Thymus (tissue), 11 donors: ENCODE measurements around the gene GCSAM. TPM values are rescaled to one million over a fixed set of nuclear protein-coding genes. Genes with fewer than 3 reads are reported as not detected.
A peak's percentile ranks its signal among the peaks of the same experiment; 100 is the strongest.

ENCODE experiments used
- DNase-seq, 9 donors: peaks; one replicate each; pipeline ENCODE4 v3.0.0-alpha.2; 2013; ENCODE audit warnings: low spot score in 9 of 9, low read depth in 6 of 9, missing footprints in 1 of 9
- H3K27ac ChIP-seq, 2 donors: one replicate each; pipeline ENCODE4 v1.5.1; 2013; ENCODE audit warnings: control low read depth in 1 of 2, low read depth in 1 of 2, low read length in 1 of 2, mild to moderate bottlenecking in 1 of 2, moderate library complexity in 1 of 2
- H3K27me3 ChIP-seq, 2 donors: one replicate each; pipeline ENCODE4 v1.5.1; 2013; ENCODE audit warnings: low read length in 1 of 2; ENCODE audit not compliant: control insufficient read depth in 2 of 2, insufficient read depth in 1 of 2
- H3K36me3 ChIP-seq, 2 donors: one replicate each; pipeline ENCODE4 v1.5.1; 2013; ENCODE audit warnings: low read length in 1 of 2, mild to moderate bottlenecking in 1 of 2, moderate library complexity in 1 of 2; ENCODE audit not compliant: control insufficient read depth in 2 of 2, insufficient read depth in 2 of 2
- H3K4me1 ChIP-seq, 2 donors: one replicate each; pipeline ENCODE4 v1.5.1; 2013; ENCODE audit warnings: low read length in 2 of 2; ENCODE audit not compliant: control insufficient read depth in 2 of 2, insufficient read depth in 2 of 2
- H3K4me3 ChIP-seq, 2 donors: one replicate each; pipeline ENCODE4 v1.5.1; 2013; ENCODE audit warnings: low read length in 2 of 2, control low read depth in 1 of 2, mild to moderate bottlenecking in 1 of 2
- H3K9me3 ChIP-seq, 2 donors: one replicate each; pipeline ENCODE4 v1.5.1; 2013; ENCODE audit warnings: low read length in 1 of 2, mild to moderate bottlenecking in 1 of 2; ENCODE audit not compliant: control insufficient read depth in 2 of 2, insufficient read depth in 1 of 2
- WGBS: extraction: QIAGEN DNeasy Blood & Tissue Kit; methylation state at CpG from one replicate; pipeline ENCODE4 v1.1.7; 2013; 5-methylcytosine and 5-hydroxymethylcytosine counted together
- polyA plus RNA-seq: library from polyadenylated mRNA; stranded (reverse); fragments of 200-250 nt; gene quantifications from one replicate; pipeline ENCODE4 v1.2.3, GENCODE V29; 2013
- total RNA-seq: library from RNA; stranded (reverse); fragments of 120-200 nt; gene quantifications from one replicate; pipeline ENCODE4 v1.2.4, GENCODE V29; 2013
- donor health status: healthy.

GCSAM gene
- total and polyA plus RNA-seq, 2 donors, result 18.0 to 40.1 TPM

GRCh38 chr3:112143251-112143650 lies 10.2 kb upstream of the GCSAM start:
- 97% methylated on average over 1 of the region's 1 CpG for WGBS
- Histone ChIP-seq H3K36me3 (no peaks in the 10 kb centered on the region), H3K27ac (no peak overlapping the region), H3K9me3 (no peaks in the 10 kb centered on the region), H3K27me3 (no peaks in the 10 kb centered on the region), H3K4me3 (no peak overlapping the region), H3K4me1 (no peaks in the 10 kb centered on the region)
- DNase-seq, result no peak

DNA sequence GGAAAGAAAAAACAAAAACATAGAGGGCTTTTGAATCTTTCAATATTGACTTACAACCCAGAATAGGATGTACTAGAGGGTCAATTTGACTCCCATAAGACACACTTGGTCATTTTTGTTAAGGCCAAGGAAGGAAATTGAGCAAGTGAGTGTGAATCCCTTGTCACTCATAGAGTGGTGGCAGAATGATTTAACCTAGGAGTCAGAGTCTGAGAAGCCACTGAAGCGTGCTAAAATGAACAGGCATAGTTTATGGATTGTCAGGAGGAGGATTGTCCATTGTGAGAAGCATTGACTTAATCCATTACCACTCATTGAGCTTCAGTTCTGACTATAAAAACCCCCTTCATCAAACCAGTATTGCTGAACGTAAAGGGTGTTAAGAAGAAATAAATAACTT lies 8.2 kb upstream of the GCSAM start:
- 95% methylated on average over 2 of the region's 2 CpGs for WGBS
- H3K27me3 ChIP-seq, result no peaks in the 10 kb centered on the region
- peaks cover 5 to 6% of the 10 kb centered on the region in 2 donors for H3K4me1 ChIP-seq
- H3K27ac ChIP-seq, result no peak overlapping the region
- DNase-seq, result no peak
- H3K4me3 ChIP-seq, result no peak overlapping the region
- no peaks in the 10 kb centered on the region for H3K9me3 ChIP-seq
- no peaks in the 10 kb centered on the region for H3K36me3 ChIP-seq

- no peak overlapping the region for H3K27ac ChIP-seq
- WGBS, result 98% methylated on average over 1 of the region's 1 CpG
Observed at GRCh38 chr3:112140584-112140983, 7.5 kb upstream of the GCSAM start.

DNA sequence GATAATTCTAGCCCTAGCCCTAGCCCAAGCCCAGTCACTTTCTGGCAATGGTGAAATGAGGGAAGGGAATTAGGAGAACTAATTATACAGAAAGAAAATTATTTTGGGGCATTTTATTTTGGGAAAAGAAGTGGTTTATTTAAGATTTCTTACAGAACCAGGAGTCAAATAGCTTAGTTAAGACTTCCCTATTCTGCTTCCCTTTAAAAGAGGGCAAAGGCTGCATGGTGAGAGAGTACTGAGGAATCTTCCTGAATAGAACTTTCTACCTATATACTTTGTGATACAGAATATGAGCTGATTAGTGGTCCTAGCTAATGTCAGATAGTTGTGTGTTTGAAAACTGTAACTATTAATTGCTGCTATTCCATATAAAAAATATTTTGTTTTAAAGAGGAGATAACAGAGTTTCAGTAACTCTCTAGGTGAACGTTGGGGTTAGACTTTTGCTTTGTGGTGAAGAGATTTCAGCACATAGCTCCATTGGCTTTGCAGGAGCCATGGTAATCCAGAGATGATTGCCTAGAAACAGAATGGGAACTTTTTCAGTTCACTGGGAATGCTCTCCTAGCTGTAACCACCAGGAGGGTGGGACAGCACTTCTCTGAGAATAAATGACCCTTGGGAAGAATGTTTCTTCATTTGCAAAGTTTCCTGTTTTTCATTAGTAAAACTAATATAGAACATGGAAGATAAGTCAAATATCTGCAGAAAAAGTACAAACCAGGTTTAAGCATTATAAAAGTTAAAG lies 5.3 kb upstream of the GCSAM start:
- Histone ChIP-seq H3K4me1 (peaks cover 24 to 25% of the 10 kb centered on the region in 2 donors), H3K4me3 (no peak overlapping the region), H3K36me3 (no peaks in the 10 kb centered on the region), H3K27ac (no peak overlapping the region), H3K27me3 (no peaks in the 10 kb centered on the region), H3K9me3 (no peaks in the 10 kb centered on the region)
- no peak for DNase-seq
- 79% methylated on average over 1 of the region's 1 CpG for WGBS

More at GRCh38 chr3:112140584-112140983, 7.5 kb upstream of the GCSAM start:
- no peak overlapping the region for H3K4me3 ChIP-seq
- H3K36me3 ChIP-seq, result no peaks in the 10 kb centered on the region
- no peaks in the 10 kb centered on the region for H3K9me3 ChIP-seq
- no peak for DNase-seq
- H3K4me1 ChIP-seq, result peaks cover 5 to 7% of the 10 kb centered on the region in 2 donors
- no peaks in the 10 kb centered on the region for H3K27me3 ChIP-seq

- Histone ChIP-seq H3K4me3 (no peak overlapping the region), H3K36me3 (no peaks in the 10 kb centered on the region), H3K9me3 (no peaks in the 10 kb centered on the region), H3K4me1 (peaks cover 30 to 31% of the 10 kb centered on the region in 2 donors), H3K27ac (no peak overlapping the region), H3K27me3 (no peaks in the 10 kb centered on the region)
- DNase-seq, result no peak
- WGBS, result 72% methylated on average over 4 of the region's 4 CpGs
Observed at GRCh38 chr3:112137781-112138180, 4.7 kb upstream of the GCSAM start.

GRCh38 chr3:112136959-112137693 lies 4.1 kb upstream of the GCSAM start:
- Histone ChIP-seq H3K27me3 (no peaks in the 10 kb centered on the region), H3K27ac (peak overlapping the region in 1 of 2 donors; percentile 12), H3K36me3 (no peaks in the 10 kb centered on the region), H3K4me1 (peaks cover 32 to 36% of the 10 kb centered on the region in 2 donors), H3K9me3 (no peaks in the 10 kb centered on the region), H3K4me3 (no peak overlapping the region)
- peak in 3 of 9 donors; percentile 45 to 83 (median 65) for DNase-seq
- 48% methylated on average over 5 of the region's 5 CpGs for WGBS

DNA sequence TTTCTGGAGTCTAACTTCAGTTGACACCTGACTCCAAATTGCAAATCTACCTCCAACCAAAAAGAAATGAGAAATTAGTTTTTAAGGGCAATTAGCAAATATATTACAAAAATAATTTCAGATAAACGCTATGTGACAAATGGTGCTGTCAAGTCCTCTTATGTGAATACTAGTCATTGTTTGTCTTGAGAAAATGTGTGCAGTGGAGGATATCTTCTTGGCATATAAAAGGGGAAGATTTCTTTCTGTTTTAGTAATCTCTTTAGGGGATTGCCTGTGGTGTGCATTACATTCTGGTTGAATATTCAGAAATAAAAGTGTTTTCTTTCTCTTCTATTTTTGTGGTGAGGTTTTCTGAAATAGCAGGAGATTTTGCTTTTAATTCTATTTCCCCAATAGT lies 3.0 kb upstream of the GCSAM start:
- Histone ChIP-seq H3K4me3 (no peak overlapping the region), H3K27me3 (no peaks in the 10 kb centered on the region), H3K36me3 (no peaks in the 10 kb centered on the region), H3K27ac (no peak overlapping the region), H3K9me3 (no peaks in the 10 kb centered on the region), H3K4me1 (peaks cover 33 to 43% of the 10 kb centered on the region in 2 donors)
- peak in 1 of 9 donors; percentile 24 for DNase-seq
- WGBS, result 90% methylated on average over 1 of the region's 1 CpG

DNA sequence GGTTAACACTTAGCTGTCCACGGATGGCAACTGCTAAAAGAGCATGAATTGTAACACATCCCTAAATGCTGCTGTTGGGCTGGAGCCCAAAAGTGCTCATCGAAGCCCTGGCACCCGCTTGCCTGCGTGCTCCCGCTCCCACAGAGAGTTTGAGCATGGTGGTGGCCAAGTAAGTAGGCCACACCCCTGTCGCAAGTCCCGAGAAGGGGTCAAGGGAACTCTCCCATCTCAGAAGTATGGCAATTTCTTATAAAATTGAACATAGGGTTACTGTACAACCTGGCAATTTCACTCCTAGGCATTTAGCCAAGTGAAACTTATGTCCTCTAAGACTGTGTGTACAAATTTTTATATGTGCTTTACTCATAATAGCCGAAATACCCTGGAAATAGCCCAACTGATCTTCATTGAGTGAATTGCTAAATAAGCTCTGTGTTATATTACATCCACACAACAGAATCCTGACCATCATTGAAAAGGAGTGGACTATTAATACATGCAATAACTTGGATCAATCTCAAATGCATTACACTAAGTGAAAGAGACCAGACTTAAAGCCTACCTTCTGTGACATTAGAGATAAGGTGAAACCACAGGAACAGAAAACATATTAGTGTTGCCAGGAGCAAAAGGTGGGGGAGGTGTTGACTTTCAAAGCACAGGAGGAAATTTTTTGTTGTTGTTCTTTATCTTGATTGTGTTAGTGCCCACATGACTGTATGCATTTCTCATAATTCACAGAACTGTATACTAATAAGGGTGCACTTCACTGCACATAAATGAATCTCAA lies 1.5 kb upstream of the GCSAM start:
- Histone ChIP-seq H3K4me3 (no peak overlapping the region), H3K4me1 (peaks cover 46 to 58% of the 10 kb centered on the region in 2 donors), H3K36me3 (no peaks in the 10 kb centered on the region), H3K27ac (peak overlapping the region in 1 of 2 donors; percentile 89), H3K9me3 (no peaks in the 10 kb centered on the region), H3K27me3 (no peaks in the 10 kb centered on the region)
- WGBS, result 88% methylated on average over 8 of the region's 8 CpGs
- peak in 1 of 9 donors; percentile 62 for DNase-seq
